Thoracic aorta (tissue), 2 donors: Measurements from ENCODE around the gene GYS1. TPM values are rescaled to one million over a fixed set of nuclear protein-coding genes. Genes with fewer than 3 reads are reported as not detected.

Experiments used
- ATAC-seq: fragments of 150-250 bp; one replicate; pipeline ENCODE4 v1.8.0; 2017; ENCODE audit warnings: low read depth; ENCODE audit not compliant: insufficient number of reproducible peaks, low FRiP score
- DNase-seq: peaks from one replicate; pipeline ENCODE4 v3.0.0-alpha.2; 2020; ENCODE audit warnings: low spot score
- H3K27ac ChIP-seq, 2 donors: fragments of 200-600 bp; sonication (generic); 1 replicate in 1 of 2; 2 replicates in 1 of 2; pipeline ENCODE4 v1.5.1; 2016; ENCODE audit warnings: mild to moderate bottlenecking in 2 of 2, moderate library complexity in 2 of 2
- H3K27me3 ChIP-seq: fragments of 200-600 bp; sonication (generic); replicated peaks from 2 replicates; pipeline ENCODE4 v1.6.0; 2016; ENCODE audit warnings: mild to moderate bottlenecking; ENCODE audit not compliant: insufficient read depth
- H3K36me3 ChIP-seq: fragments of 200-600 bp; sonication (generic); one replicate; pipeline ENCODE4 v1.5.1; 2016
- H3K4me1 ChIP-seq, 2 donors: fragments of 200-600 bp; sonication (generic); 1 replicate in 1 of 2; 2 replicates in 1 of 2; pipeline versions ENCODE4 v1.5.1 to v1.6.0; 2016; ENCODE audit warnings: low read depth in 2 of 2, mild to moderate bottlenecking in 1 of 2; ENCODE audit not compliant: control insufficient read depth in 1 of 2
- H3K4me3 ChIP-seq: fragments of 200-600 bp; sonication (generic); 2 replicates; pipeline ENCODE4 v1.5.1; 2016; ENCODE audit warnings: mild to moderate bottlenecking
- H3K9me3 ChIP-seq: fragments of 200-600 bp; sonication (generic); 2 replicates; pipeline ENCODE4 v1.5.1; 2016
- CTCF ChIP-seq: fragments of 200-600 bp; sonication (generic); IDR thresholded peaks from one replicate; pipeline ENCODE4 v1.5.1; 2019; ENCODE audit warnings: antibody characterized with exemption
- total RNA-seq, 2 donors: library from RNA; depleted of rRNA; stranded (reverse); fragments of >200 nt; gene quantifications; one replicate each; pipeline versions ENCODE4 v1.1.0 to v1.2.3, GENCODE V29; 2016

Gene GYS1
- total RNA-seq, 2 donors from 2014 or later = 30.1 to 44.4 TPM

GRCh38 chr19:48968813-48969218, 24.3 kb downstream of the GYS1 start:
- Histone ChIP-seq H3K4me3 (no peak overlapping the region), H3K27me3 (no peaks in the 10 kb centered on the region), H3K4me1 (peaks cover 12 to 42% of the 10 kb centered on the region in 2 donors), H3K27ac (peak overlapping the region; percentile 3 to 83), H3K36me3 (peaks cover 46% of the 10 kb centered on the region), H3K9me3 (no peaks in the 10 kb centered on the region)
- TF ChIP-seq CTCF = no peak
- DNase-seq (no peak), ATAC-seq (no peak)

GRCh38 chr19:48968179-48968661, 24.9 kb downstream of the GYS1 start:
- Histone ChIP-seq H3K9me3 (no peaks in the 10 kb centered on the region), H3K4me1 (peaks cover 15 to 48% of the 10 kb centered on the region in 2 donors), H3K27ac (peak overlapping the region; percentile 56 to 83), H3K27me3 (no peaks in the 10 kb centered on the region), H3K4me3 (peak overlapping the region; percentile 4), H3K36me3 (peaks cover 42% of the 10 kb centered on the region)
- TF ChIP-seq CTCF = no peak
- no peak for ATAC-seq
- no peak for DNase-seq

GRCh38 chr19:48967346-48968178, 25.5 kb downstream of the GYS1 start:
- ATAC-seq (no peak), DNase-seq (no peak)
- Histone ChIP-seq H3K36me3 (peaks cover 36% of the 10 kb centered on the region), H3K4me1 (peaks cover 15 to 49% of the 10 kb centered on the region in 2 donors), H3K27ac (peak overlapping the region; percentile 56 to 83), H3K4me3 (peak overlapping the region; percentile 81), H3K27me3 (no peaks in the 10 kb centered on the region), H3K9me3 (no peaks in the 10 kb centered on the region)
- no peak for TF ChIP-seq CTCF

- H3K4me3 ChIP-seq = peak overlapping the region; percentile 81
- no peaks in the 10 kb centered on the region for H3K9me3 ChIP-seq
- DNase-seq (no peak), ATAC-seq (no peak)
- peaks cover 29% of the 10 kb centered on the region for H3K36me3 ChIP-seq
- no peaks in the 10 kb centered on the region for H3K27me3 ChIP-seq
- peaks cover 15 to 49% of the 10 kb centered on the region in 2 donors for H3K4me1 ChIP-seq
- peak overlapping the region; percentile 83 to 88 for H3K27ac ChIP-seq
- TF ChIP-seq CTCF = no peak
These were observed 26.4 kb downstream of the GYS1 start for GRCh38 chr19:48966541-48967345.
